ENCODE results near the gene CHD6. TPM values are rescaled to one million over a fixed set of nuclear protein-coding genes. Genes with fewer than 3 reads are reported as not detected.

CHD6 gene
- total RNA-seq, 4 donors from 2014 or later: 32.5 to 37.7 (median 35.0) TPM

- Histone ChIP-seq H3K36me3 (peaks cover 3 to 46% (median 36%) of the 10 kb centered on the region in 4 donors), H3K4me3 (no peak overlapping the region), H3K4me1 (peaks cover 0 to 13% (median 0%) of the 10 kb centered on the region in 4 donors), H3K27me3 (peaks cover 0 to 2% (median 0%) of the 10 kb centered on the region in 4 donors), H3K9me3 (no peaks in the 10 kb centered on the region), H3K27ac (replicated peaks in 1 of 4) (no peak overlapping the region)
- no peak for DNase-seq (ENCODE audit: extremely low spot score)
- TF ChIP-seq POLR2A (IDR thresholded peaks at IDR 0.05; ENCODE audit: low read depth): no peak
- TF ChIP-seq CTCF (IDR thresholded peaks at IDR 0.05): no peak
- no peak for TF ChIP-seq EP300 (IDR thresholded peaks at IDR 0.05)
- TF ChIP-seq POLR2AphosphoS5 (IDR thresholded peaks at IDR 0.05): no peak
- 92% methylated on average over 9 of the region's 9 CpGs for WGBS
- intact Hi-C loops (cut with DNase I): no loop called here
Observed at GRCh38 chr20:41358230-41358629, 259.9 kb downstream of the CHD6 start.

DNA sequence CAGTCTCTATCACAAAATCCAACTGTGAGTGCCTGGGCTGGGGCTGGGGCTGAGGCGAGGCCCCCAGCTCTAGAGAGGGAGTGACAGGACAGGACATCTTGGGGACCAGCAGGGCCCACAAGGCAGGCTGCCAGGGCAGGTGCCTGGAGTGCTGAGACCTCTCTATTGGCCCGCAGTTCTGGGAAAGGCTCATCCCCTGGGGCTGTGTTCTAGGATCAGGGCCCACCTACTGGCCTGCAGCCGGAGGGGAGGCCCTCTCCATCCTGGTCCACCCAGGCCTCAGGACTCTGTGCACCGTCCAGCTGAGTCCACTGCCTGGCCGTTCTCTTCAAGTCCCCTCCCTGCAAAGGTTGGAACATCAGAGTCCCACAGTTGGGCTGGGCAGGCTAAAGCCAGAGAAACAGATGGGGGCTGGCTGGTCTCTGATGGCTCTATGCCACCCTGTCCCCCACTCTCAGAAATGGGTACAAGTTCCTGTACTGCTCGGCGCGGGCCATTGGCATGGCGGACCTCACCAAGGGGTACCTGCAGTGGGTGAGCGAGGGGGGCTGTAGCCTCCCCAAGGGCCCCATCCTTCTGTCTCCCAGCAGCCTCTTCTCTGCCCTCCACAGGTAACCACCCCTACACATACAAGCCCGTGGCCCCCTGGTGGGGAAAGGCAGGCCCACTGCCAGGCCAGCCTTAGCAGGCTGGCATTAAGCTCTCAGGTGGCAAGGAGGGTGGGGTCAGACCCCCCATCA, 260.6 kb downstream of the CHD6 start:
- WGBS: 86% methylated on average over 10 of the region's 11 CpGs
- Histone ChIP-seq H3K9me3 (no peaks in the 10 kb centered on the region), H3K27me3 (no peaks in the 10 kb centered on the region), H3K4me3 (no peak overlapping the region), H3K27ac (replicated peaks in 1 of 4) (no peak overlapping the region), H3K36me3 (peaks cover 3 to 51% (median 40%) of the 10 kb centered on the region in 4 donors), H3K4me1 (peaks cover 0 to 13% (median 0%) of the 10 kb centered on the region in 4 donors)
- TF ChIP-seq POLR2A (IDR thresholded peaks at IDR 0.05; ENCODE audit: low read depth) (no peak), CTCF (IDR thresholded peaks at IDR 0.05) (no peak), POLR2AphosphoS5 (IDR thresholded peaks at IDR 0.05) (no peak), EP300 (IDR thresholded peaks at IDR 0.05) (no peak)
- no peak for DNase-seq (ENCODE audit: extremely low spot score)
- intact Hi-C loops (cut with DNase I): no loop called here

DNA sequence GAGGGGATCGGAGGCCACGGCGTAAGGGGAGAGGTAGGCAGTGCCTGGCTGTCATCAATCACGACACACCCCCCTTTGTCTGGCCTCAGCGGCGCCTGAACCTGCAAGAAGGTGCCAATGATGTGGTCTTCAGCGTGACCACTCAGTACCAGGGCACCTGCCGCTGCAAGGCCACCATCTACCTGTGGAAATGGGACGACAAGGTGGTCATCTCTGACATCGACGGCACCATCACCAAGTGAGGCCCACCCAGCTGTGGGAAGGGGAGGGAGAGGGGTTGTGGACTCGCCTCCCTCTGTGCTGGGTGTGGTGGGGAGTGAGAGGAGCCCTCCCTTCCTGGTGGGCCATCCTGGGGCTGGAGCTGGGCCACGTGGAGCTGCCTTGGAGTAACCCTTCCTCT, 261.2 kb downstream of the CHD6 start:
- intact Hi-C loops (cut with DNase I): no loop called here
- Histone ChIP-seq H3K9me3 (no peaks in the 10 kb centered on the region), H3K27me3 (no peaks in the 10 kb centered on the region), H3K27ac (replicated peaks in 1 of 4) (no peak overlapping the region), H3K4me3 (no peak overlapping the region), H3K36me3 (peaks cover 3 to 56% (median 45%) of the 10 kb centered on the region in 4 donors), H3K4me1 (peaks cover 0 to 8% (median 0%) of the 10 kb centered on the region in 4 donors)
- DNase-seq (ENCODE audit: extremely low spot score): no peak
- TF ChIP-seq CTCF (IDR thresholded peaks at IDR 0.05): no peak
- no peak for TF ChIP-seq POLR2AphosphoS5 (IDR thresholded peaks at IDR 0.05)
- no peak for TF ChIP-seq POLR2A (IDR thresholded peaks at IDR 0.05; ENCODE audit: low read depth)
- no peak for TF ChIP-seq EP300 (IDR thresholded peaks at IDR 0.05)
- WGBS: 87% methylated on average over 12 of the region's 13 CpGs

DNA sequence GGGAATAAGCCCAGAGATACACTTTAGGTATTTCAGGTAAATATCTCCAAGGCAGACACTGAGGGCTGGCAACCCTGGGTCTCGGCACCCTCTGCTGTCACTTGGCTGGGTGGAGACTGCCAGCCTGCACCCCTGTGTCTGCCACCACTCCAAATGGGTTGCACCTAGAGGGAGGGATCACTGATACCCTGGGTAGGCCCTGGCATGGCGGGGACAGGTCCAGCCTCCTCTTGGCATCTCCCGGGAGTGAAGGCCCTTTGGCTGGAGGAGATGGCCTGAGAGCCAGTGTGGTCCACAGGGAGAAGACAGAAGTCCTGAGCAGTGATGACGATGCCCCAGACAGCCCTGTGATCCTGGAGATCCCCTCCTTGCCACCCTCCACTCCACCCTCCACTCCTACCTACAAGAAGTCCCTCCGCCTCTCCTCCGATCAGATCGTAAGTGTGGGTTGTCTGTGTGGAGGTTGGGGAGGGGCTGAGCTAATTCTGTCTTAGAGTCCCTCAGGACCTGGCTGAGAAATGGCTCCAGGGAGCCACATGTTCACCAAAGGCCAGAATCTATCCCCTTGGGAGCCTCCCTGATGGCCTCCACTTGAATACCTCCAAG, 262.5 kb downstream of the CHD6 start:
- WGBS: 89% methylated on average over 4 of the region's 7 CpGs
- TF ChIP-seq EP300 (IDR thresholded peaks at IDR 0.05) (no peak), POLR2AphosphoS5 (IDR thresholded peaks at IDR 0.05) (no peak), POLR2A (IDR thresholded peaks at IDR 0.05; ENCODE audit: low read depth) (no peak), CTCF (IDR thresholded peaks at IDR 0.05) (no peak)
- Histone ChIP-seq H3K9me3 (no peaks in the 10 kb centered on the region), H3K36me3 (peaks cover 3 to 64% (median 51%) of the 10 kb centered on the region in 4 donors), H3K4me1 (peaks cover 0 to 5% (median 0%) of the 10 kb centered on the region in 4 donors), H3K27ac (replicated peaks in 1 of 4) (no peak overlapping the region), H3K27me3 (no peaks in the 10 kb centered on the region), H3K4me3 (no peak overlapping the region)
- DNase-seq (ENCODE audit: extremely low spot score): no peak
- intact Hi-C loops (cut with DNase I): no loop called here

All from esophagus muscularis mucosa (tissue), 4 donors.